ENCODE results near the gene GHSR. TPM values are rescaled to one million over a fixed set of nuclear protein-coding genes. Genes with fewer than 3 reads are reported as not detected.

Gene GHSR, protein sequence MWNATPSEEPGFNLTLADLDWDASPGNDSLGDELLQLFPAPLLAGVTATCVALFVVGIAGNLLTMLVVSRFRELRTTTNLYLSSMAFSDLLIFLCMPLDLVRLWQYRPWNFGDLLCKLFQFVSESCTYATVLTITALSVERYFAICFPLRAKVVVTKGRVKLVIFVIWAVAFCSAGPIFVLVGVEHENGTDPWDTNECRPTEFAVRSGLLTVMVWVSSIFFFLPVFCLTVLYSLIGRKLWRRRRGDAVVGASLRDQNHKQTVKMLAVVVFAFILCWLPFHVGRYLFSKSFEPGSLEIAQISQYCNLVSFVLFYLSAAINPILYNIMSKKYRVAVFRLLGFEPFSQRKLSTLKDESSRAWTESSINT
- not detected in 2 replicates for total RNA-seq

DNA sequence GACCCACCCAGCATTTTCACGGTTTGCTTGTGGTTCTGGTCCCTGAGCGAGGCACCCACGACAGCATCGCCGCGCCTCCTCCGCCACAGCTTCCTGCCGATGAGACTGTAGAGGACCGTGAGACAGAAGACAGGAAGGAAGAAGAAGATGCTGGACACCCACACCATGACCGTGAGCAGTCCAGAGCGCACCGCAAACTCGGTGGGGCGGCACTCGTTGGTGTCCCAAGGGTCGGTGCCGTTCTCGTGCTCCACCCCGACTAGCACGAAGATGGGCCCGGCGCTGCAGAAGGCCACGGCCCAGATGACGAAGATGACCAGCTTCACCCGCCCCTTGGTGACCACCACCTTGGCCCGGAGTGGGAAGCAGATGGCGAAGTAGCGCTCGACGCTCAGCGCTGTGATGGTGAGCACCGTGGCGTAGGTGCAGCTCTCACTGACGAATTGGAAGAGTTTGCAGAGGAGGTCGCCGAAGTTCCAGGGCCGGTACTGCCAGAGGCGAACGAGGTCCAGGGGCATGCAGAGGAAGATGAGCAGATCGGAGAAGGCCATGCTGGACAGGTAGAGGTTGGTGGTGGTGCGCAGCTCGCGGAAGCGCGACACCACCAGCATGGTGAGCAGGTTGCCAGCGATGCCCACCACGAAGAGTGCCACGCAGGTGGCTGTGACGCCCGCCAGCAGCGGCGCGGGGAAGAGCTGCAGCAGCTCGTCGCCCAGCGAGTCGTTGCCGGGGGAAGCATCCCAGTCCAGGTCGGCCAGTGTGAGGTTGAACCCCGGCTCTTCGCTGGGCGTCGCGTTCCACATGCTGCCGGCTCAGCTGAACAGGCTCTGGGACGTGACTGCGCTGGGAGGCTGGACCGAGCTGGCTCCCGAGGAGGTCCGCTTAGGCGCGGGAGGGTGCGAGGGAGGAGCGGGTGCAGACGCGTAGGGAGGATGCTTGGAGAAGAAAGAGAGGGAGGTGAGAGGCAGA is at the start of gene GHSR:
GHSR (minus strand) TSS at position 846 of the 969 bp plus-strand sequence; CDS start at position 803, 43 bp downstream.

Other genes starting within 250 kb of the GHSR start
- 1.7 and 6.0 TPM in 2 replicates for gene TNFSF10, start 75.0 kb upstream of the GHSR start, total RNA-seq

All from myometrial cell (primary cell).